ENCODE data around the gene POTEB2. TPM values are rescaled to one million over a fixed set of nuclear protein-coding genes. Genes with fewer than 3 reads are reported as not detected.

POTEB2 gene
- total RNA-seq (2022; extraction: Qiagen RNA extraction; ENCODE audit: low read depth), result not detected in 5 replicates

GRCh38 chr15:20866214-20866613, at the start of gene POTEB2:
POTEB2 (minus strand) TSS chr15:20866314; CDS start chr15:20866281, 33 bp downstream.

